Stomach (tissue), 8 donors: Measurements from ENCODE around the gene CHIC2. TPM values are rescaled to one million over a fixed set of nuclear protein-coding genes. Genes with fewer than 3 reads are reported as not detected.

Source experiments
- polyA plus RNA-seq, 3 donors: library from polyadenylated mRNA; stranded (reverse); fragments of 200-250 nt; gene quantifications; one replicate each; pipeline ENCODE4 v1.2.3, GENCODE V29; 2013
- small RNA-seq, 4 donors: library from RNA; depleted of rRNA; stranded (forward); fragments of <200 nt; gene quantifications; one replicate each; pipeline ENCODE3, GENCODE V24; 2016
- total RNA-seq, 5 donors: library from RNA; depleted of rRNA; stranded (reverse); fragments of >200 nt; gene quantifications; one replicate each; pipeline versions ENCODE4 v1.1.0 to v1.2.3, GENCODE V29; 2014 to 2016
- donor health status: healthy with polysubstance abuse.
- donor health status: Bipolar disorder and iron deficiency.
- donor health status: healthy.

Gene CHIC2
- total and polyA plus RNA-seq, 8 donors: 9.8 to 128 (median 27.2) TPM

Small RNA genes lying within 50 kb of the gene (small RNA-seq; reads per million reads assigned to genes)
- 0 reads per million in 4 donors for gene AC110792.1
- 0 reads per million in 4 donors for gene AC110792.3

Other genes starting within 250 kb of the CHIC2 start
- not detected for gene GSX2, start 35.6 kb upstream of the CHIC2 start, total RNA-seq
- gene GSX2, start 35.6 kb upstream of the CHIC2 start, polyA plus RNA-seq: not detected
- 100 to 1,000 TPM in 2 of 5 donors, 10 to 100 TPM in 3; 44.6 to 371 (median 84.0) TPM for gene PDGFRA, start 164.7 kb upstream of the CHIC2 start, total RNA-seq
- gene PDGFRA, start 164.7 kb upstream of the CHIC2 start, polyA plus RNA-seq: 10 to 100 TPM in 2 of 3 donors, 1 to 10 TPM in 1; 8.2 to 32.1 (median 19.3) TPM